Mucosa of gallbladder (tissue), 1 donor: ENCODE results near the gene ITPKB. TPM values are rescaled to one million over a fixed set of nuclear protein-coding genes. Genes with fewer than 3 reads are reported as not detected.
"Not testable (repeated sequence)": the region's sequence is repeated elsewhere in the genome, so short reads cannot be mapped to it uniquely, and the experiment has no call there.

Source experiments
- DNase-seq: peaks from one replicate; pipeline ENCODE4 v3.0.0-alpha.2; 2020; ENCODE audit warnings: low spot score
- total RNA-seq: library from RNA; stranded (reverse); gene quantifications from one replicate; pipeline ENCODE4 v1.2.1, GENCODE V29; 2021
- donor health status: DM: no; HTN: no; CAD: no.

ITPKB gene
- total RNA-seq, 1 donor from 2014 or later = 30.6 TPM

DNA sequence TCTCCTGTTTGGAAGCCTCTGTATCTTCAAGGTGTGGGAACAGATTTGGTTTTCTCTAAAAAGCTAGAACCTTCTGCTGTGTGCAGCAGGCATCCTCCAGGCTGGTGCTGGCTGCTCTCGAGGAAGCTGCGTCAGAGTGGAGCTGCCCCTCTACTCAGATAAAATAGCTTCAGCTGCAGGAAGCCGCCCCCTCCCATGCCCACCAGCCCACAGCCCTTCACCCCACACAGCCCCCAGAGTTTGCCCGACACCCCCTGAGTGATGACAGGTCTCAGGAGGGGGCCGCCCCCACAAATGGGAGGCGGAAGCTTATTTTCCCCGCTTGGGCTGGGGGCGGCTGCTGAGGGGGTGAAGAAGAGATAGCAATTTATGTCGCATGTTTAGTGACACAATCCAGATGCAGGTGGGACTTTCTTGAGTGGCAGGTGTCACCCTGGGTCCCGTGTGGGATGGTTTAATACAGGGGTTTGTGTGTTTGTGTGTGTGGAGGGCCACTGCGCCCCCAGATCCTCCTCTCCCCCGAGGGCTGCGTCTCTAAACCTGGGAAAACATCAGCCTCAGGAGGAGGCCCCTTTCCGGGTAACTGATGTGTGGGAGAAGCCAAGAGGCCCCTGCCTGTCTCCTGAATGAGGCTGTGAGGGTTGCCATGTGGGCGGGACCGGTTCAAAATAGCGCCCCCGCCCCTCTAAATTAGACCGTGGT is 135.1 kb downstream of the ITPKB start:
- no peak for DNase-seq

DNA sequence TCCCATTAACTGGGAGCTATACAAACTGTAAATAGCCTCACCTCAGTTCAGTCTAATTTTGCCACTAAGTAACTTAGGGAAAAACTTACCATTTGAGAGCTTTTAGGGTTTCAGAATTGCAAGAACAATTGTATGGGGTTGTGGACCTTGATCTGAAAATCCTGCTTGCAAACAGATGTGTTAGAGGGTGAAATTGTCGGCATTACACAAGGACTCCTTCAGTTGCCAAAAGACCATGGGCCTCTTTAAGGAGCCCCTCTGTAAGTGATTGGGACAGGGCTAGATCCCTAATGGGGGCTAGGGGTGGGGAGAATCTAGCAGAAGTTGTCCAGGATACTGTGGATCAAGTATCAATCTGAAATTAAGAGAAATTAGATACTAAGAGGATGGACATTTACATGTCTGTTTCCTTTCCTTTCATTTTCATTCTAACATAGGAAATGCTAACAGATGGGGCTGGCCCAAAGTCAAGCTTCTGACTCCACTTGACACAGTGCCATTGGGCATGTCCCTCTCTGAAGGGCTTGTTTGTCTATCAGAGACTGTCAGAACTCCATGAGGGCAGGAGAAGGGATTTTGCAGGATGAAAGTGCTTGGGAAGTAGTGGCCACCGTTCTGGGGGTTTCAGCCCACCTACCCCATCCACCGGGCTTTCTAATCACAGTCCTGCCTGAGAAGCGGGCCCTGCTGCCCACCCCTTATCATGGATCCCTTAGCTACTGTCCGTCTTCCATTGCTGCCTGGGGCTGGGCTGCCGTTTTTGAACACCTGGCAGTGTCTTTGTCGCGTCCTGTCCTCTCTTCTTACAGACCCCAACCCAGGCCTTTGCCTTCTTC is 135.8 kb downstream of the ITPKB start:
- no peak for DNase-seq

DNA sequence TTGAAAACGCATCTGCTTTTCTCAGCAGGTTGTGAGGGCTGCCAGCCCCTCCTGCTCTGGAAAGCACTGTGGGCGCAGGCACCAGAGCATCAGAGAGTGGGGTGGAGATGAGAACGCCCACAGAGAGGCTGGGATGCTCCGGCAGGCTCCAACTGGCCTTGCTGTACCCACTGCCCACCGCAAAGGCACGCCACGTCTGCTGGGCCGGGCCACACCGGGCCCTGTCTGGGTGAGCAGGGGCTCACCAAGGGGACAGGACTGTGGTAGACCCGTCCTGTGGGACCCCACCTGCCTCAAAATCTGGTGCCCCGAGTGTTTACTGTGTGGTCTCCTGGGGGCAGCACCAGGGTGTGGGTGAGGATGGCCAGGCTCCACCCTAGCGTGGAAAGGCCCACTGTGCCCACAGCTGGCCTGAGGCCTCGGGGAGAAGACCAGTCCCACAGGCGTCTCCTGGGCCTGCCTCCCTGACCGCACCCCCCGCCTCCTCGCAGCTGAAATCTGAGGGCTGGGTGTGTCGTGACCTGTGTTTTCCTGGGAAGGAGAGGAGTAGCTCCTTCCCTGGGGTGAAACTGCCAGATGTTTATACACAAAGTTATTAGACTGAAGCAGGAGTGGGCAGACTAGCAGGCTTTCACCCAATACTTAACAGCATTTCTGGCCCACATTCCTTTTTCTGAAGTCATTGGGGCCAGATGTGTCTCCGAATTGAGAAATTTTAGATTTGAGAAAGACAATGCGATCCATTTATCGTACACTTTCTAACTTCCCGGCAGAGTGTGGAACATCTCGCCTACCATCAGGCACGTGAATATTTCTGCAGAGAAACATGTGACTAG is 136.7 kb downstream of the ITPKB start:
- no peak for DNase-seq

DNA sequence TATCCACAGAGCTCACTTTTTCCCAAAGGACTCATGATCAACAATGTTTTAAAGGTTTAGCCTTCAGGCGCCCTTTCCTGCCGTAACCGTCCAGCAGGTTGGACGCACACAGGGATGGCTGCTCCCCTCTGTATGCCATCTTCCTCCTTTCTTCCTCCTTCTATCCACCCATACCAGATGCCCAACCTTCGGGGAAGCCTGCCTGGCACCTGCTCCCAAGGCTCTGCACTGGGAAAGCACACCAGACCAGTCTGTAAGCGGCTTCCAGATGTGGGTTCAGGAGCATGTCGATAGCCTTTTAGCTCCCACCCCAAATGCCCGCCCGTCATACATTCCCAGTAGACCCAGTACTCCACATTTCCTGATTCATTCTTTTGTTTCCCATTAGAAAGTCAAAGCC is 137.6 kb downstream of the ITPKB start:
- no peak for DNase-seq

DNA sequence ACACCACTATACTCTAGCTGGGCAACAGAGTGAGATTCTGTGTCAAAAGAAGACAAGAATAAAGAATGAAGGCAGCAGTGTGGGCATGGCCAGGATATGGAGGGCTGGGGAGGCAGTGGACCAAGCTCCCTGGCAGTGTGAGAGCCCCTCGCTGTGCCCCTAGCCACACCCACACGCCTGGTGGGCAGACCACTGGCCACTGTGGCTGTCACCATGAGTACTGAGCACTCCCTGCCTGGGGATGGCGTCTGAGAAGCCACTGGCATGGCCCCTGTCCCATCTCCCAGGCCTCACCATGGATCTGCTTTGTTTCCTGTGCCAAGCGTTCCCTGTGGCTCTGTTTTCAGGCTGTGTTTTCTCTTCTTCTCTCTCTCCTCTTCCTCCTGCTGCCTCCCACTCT is 138.8 kb downstream of the ITPKB start:
- DNase-seq = no peak

DNA sequence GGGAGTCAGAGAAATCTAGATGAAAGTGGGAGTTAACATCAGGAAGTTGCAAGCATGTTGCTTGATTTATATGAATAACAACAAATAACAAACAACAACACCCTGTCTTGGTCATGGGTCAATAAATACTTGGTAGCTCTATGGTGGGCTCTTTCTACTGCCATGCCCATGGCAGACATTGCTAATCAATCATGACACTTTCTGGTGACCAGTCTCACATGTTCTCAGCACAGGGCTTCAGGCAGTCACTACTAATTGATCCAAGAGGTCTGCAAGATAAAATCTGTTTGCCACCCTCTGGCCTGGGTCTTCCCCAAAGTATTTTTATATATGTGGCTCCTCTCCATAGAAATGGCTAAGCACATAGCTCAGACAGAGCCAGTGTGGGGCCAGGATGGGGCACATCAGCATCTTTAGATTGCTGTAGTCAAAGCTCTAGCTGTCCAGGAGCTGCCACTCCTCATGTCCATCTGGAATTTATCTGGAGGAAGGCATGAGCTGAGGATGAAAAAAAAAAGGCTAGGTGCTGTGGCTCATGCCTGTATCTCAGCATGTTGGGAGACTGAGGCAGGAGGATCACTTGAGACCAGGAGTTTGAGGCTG is 139.3 kb downstream of the ITPKB start:
- DNase-seq = no peak

DNA sequence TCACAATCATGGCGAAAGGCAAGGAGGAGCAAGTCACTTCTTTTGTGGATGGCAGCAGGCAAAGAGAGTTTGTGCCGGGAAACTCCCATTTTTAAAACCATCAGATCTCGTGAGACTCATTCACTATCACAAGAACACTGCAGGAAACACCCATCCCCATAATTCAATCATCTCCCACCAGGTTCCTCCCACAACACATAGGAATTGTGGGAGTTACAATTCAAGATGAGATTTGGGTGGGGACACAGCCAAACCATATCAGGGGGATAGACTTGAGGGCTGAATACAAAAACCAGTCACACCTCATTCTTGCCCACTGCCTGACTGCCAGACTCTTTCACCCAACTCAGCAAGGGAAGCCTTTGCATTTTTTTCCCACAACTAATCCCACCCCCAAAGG is 140.1 kb downstream of the ITPKB start:
- DNase-seq = not testable (repeated sequence)

DNA sequence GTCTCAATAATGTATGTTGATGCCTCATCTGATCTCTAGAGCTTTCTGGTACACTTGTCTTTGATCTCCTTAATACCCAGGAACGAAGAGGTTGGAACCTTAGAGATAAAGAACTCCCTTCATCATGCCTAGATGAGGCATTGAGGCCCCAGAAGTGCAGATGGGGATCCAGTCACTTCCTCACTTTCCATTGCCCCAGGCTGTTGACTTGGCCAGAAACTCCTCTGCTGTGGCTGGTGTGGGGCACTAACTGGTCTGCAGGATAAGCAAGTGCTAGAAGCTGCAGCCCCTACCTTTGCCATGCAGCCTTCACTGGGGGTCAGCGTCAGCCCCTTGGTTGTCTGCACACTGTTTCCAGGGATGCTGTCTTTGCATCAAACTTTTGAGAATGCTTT is 140.6 kb downstream of the ITPKB start:
- DNase-seq = no peak

DNA sequence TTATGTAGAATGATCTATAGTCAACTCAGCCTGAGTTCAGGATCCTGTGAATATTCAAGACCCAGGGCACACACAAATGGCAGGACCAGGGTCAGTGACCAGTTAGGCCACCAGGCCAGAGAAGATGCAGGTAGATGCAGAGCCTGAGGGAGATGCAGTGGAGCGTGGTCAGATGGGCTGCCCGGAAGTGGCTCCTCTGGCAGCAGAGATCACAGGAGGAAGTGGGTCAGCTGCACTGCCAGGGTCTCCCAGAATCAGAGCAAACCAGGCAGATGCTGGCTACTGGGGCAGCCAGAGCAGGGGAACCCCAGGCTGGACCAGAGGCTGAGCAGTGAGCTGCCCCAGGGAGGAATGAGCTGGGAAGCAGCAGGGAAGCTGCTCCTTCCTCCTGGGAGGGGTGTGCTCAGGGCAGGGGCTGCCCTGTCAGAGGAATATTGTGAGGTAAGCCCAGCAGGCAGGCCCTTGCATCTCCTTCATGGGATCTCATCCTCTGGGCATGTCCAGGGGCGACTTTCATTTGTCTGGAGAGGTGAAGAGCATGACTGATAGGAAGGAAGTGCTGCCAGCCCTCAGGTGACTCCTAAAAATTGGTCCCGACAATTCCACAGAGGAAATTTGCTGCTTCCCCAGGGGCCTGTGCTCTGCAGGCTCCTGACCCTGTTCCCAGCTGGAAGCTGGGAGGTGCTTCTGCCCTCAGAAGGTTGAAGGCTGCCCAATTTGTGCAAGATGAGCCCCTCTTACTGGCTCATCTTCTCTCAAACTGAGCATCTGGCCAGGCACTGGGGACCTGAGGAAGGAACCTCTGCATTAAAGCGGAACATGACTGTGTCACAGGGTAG is 141.2 kb downstream of the ITPKB start:
- DNase-seq = no peak

DNA sequence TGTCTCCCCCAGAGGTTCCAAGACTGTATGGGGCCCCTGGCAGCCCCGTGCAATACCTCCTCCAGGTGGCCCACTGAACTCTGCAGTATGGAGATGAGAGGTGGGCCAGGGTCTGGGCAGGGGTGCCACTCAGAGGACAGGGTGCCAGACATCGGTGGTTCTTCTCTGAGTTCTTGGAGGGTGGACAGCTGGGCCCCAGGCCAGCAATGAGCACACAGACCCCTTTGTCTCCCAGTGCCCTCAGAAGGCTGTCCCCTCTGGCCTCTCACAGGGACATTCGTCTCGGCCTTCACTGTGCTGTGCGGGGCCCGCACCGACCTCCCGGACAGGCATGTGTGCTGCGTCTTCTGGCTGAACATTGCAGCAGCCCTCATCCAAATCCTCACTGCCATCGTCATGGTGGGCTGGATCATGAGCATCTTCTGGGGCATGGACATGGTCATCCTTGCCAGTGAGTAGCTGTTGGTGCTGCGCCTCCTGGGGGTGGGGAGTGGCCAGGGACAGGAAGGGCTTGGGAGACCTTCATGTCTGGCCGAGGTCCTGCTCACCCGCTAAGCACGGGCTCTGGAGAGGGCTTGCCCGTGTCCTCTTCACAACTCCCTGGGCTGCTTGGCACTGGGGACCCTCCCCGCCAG is 142.4 kb downstream of the ITPKB start:
- DNase-seq = no peak

DNA sequence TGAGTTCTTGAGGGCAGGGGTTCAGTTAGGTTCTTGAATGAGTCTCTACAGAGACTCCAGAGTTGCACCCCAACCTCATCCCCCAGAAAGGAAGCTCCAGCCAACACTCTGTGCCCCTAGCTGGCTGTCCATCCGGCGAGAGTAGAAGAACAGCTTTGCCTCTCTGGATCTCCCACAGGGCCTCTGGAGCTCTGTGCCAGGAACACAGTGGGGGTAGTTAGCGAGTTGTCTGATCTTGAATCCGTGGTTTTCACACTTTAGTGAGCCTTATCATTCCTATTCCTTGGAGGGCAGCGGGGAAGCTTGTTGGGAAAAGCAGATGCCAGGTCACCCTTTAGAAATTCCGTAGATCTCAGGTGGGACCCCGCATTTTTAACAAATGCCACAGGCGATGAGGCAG is 145.5 kb downstream of the ITPKB start:
- no peak for DNase-seq

DNA sequence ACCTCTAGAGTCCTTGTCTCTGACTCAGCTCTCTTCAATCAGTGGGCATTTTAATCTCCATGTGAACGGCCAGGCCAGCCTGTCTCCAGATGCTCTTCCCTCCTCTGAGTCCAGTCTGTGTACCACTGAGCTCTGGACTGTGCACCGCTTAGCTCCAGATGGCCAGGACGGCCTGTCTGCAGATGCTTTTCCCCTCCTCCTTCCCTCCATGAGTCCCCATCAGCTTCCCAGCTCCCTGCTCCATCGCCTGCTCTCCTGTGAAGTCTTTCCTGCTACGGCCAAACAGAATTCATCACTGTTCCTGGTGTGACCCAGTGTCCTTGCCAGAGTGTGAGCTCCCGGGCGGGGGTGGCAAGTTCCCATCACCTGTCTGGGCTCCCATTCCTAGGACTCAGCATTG is 148.5 kb downstream of the ITPKB start:
- no peak for DNase-seq

DNA sequence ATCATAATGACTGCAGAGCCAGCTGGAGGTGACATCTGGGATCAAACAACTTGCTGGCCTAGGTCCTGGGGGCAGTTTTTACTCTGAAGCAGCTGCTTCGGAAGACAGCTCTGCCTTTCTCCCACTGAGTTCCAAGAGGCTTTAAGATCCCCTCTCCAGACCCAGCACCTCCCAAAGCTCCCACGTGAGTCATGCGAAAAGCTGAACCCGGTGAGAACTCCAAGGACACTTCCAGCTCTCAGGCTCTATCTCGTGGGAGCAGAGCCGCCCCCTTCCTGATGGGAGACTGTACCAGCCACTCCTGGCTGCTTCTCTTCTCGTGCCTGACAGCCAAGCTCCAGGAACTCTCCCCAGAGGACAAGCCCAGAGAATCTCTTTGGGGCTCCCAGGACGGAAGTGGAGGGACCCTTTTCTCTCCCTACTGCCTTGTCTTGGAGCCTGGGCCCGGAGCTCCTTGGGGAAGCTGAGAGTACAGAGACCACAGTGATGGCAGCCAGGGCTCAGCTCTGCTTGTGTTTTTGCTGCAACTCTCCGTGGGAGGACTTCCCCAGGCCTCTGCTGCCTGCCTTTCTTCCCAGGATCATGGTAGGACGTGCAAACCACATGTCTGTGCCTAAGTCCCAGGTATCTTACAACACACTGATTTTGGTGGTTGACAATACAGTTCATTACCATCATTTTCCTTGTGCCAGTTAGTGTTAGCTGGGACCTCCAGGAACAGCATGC is 149.9 kb downstream of the ITPKB start:
- DNase-seq = no peak

DNA sequence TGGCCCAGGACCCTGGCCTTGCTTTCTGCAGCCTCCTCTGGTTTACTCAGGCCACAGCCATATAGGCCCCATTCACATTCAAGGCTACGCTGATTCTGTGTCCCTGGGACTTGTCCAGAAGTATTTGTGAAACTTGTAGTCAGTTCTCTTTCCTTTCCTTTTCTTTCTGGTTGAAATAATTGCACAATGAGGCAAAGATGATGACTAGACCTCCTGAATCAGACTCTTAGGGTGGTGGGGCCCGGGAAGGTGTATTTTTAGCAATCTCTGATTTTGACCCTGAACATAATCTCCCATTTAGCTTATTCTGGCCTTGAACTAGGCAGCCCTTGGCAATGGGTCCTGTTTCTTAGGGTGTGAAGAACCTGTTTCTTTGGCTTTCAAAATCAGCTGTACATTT is 150.6 kb downstream of the ITPKB start:
- DNase-seq = no peak

DNA sequence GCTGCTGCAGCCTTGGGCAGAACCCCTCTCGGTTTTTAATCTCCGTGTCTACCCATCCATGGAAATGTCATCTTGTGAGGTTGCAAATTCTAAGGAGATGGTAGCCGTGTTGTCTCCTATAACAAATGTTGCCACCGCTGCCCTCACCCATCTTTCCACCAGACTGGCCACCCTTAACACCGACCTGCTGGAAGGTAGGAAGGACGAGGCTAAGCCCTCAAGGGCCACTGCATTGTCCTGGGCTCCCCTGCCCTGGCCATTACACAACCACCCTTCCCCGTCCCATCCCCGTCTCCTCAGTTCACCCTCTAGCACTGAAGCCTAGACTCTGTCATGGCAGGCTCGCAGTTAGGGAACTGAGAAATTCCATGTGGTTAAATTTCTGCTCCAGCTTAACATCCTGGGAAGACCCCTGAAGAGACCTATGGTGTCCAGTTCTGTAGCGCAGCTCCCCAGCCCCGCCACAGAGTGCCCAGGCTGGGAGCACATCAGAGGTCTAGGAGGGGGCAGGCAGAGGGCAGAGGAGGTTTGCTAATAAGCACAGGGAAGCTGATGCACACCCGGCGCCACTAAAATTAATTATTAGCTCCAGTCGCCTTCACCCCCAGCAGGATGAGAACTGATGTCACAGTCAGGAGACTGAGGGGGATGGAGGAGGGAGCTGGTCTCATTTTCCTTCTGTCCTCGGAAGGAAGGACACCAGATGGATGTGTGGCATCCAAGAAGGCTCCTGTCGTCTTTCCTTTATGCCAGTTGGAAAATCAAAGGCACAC is 152.2 kb downstream of the ITPKB start:
- no peak for DNase-seq

DNA sequence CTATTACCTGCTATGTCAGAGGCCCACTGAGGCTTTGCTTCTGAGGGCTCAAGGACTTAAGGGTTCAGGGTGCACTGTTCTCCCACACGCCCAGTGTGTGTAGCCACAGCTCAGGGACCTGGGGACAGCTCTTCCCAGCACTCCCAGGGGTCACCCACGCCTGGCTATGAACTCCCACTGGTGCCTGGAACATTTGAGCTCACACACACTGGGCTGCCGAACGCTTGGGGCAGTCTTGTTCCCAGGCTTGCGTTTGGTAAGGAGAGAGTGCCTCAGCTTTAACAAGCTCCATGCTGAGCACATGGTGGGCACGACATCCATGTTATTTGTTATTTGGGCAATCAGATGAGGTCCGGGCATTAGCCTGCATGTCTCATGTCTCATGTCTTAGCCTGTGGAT is 153.0 kb downstream of the ITPKB start:
- DNase-seq = no peak

DNA sequence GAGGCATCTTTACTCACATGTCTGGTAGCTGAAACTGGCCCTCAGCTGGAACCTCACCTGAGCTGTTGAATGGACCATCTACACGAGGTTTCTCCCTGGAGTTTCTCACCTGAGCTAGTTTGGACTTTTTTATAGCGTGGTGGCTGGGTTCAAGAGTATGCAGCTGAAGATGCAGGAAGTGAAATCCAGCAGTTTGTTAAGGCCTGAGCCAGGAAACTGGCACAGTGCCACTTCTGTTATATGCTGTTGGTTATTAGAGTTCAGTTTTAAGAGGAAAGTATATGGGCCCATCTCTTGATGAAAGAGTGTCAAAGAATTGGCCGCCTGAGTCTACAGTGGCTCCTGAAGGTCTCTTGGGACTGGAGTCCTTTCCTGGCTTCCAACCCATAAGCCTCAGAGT is 154.9 kb downstream of the ITPKB start:
- DNase-seq = no peak

DNA sequence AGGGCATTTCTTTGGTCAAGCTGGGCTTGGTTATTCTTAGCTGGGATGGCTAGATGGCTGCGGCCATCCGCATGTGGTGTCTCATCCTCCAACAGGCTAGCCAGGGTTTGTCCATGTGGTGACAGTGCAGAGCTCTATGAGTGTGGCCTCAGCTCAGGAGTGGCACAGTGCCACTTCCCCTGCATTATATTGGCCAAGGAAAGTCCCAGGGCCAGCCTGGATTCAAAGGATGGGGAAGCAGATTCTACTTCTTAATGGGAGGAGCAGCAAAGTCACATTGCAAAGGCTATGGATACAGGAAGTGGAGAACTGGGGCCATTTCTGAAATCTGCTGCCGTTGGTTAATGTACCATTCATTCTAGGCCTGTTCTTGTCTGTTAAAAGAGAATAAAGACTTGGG is 156.1 kb downstream of the ITPKB start:
- no peak for DNase-seq
